Trophoblast cell (in vitro differentiated cells and primary cell): ENCODE data around the gene CSMD2.

Experiments
- DNase-seq, 2 donors: peaks; one replicate each; pipeline ENCODE4 v3.0.0-alpha.2; 2016
- H2AFZ ChIP-seq: 2 replicates; pipeline ENCODE4 v1.6.1; 2013; ENCODE audit warnings: low read length, moderate library complexity, mild to moderate bottlenecking; ENCODE audit not compliant: insufficient read depth, poor library complexity
- H2AK5ac ChIP-seq: 2 replicates; pipeline ENCODE4 v1.6.1; 2013; ENCODE audit warnings: mild to moderate bottlenecking, low read length
- H2BK120ac ChIP-seq: 2 replicates; pipeline ENCODE4 v1.6.1; 2013; ENCODE audit warnings: low read length, mild to moderate bottlenecking, moderate library complexity; ENCODE audit not compliant: insufficient read depth, poor library complexity
- H2BK12ac ChIP-seq: 2 replicates; pipeline ENCODE4 v1.6.1; 2013; ENCODE audit warnings: mild to moderate bottlenecking, low read length, moderate library complexity
- H2BK5ac ChIP-seq: 2 replicates; pipeline ENCODE4 v1.6.1; 2013; ENCODE audit warnings: low read length, low read depth, moderate library complexity, mild to moderate bottlenecking; ENCODE audit not compliant: poor library complexity
- H3K14ac ChIP-seq: 2 replicates; pipeline ENCODE4 v1.6.1; 2013; ENCODE audit warnings: mild to moderate bottlenecking, low read length
- H3K18ac ChIP-seq: 2 replicates; pipeline ENCODE4 v1.6.1; 2013; ENCODE audit warnings: mild to moderate bottlenecking, low read length
- H3K23ac ChIP-seq: 2 replicates; pipeline ENCODE4 v1.6.1; 2013; ENCODE audit warnings: low read length
- H3K27ac ChIP-seq: 2 replicates; pipeline ENCODE4 v1.5.1; 2013; ENCODE audit warnings: low read depth, mild to moderate bottlenecking, inconsistent platforms, low read length, moderate library complexity
- H3K27me3 ChIP-seq: 2 replicates; pipeline ENCODE4 v1.6.1; 2013; ENCODE audit warnings: inconsistent platforms, mild to moderate bottlenecking, low read length, moderate library complexity; ENCODE audit not compliant: insufficient read depth
- H3K36me3 ChIP-seq, 2 experiments: 1 replicate in 1 of 2; 2 replicates in 1 of 2; pipeline ENCODE4 v1.6.1; 2013; ENCODE audit warnings: low read length in 2 of 2, mild to moderate bottlenecking in 2 of 2, moderate library complexity in 1 of 2; ENCODE audit not compliant: insufficient read depth in 2 of 2, control insufficient read depth in 1 of 2
- H3K4ac ChIP-seq: 2 replicates; pipeline ENCODE4 v1.6.1; 2013; ENCODE audit warnings: low read depth, mild to moderate bottlenecking, low read length, moderate library complexity
- H3K4me1 ChIP-seq, 2 experiments: 1 replicate in 1 of 2; 2 replicates in 1 of 2; pipeline ENCODE4 v1.6.1; 2013; ENCODE audit warnings: low read length in 2 of 2, mild to moderate bottlenecking in 2 of 2, moderate library complexity in 1 of 2; ENCODE audit not compliant: insufficient read depth in 2 of 2, control insufficient read depth in 1 of 2
- H3K4me2 ChIP-seq: 2 replicates; pipeline ENCODE4 v1.6.1; 2013; ENCODE audit warnings: inconsistent platforms, mild to moderate bottlenecking, low read length, moderate library complexity
- H3K4me3 ChIP-seq: 2 replicates; pipeline ENCODE4 v1.5.1; 2013; ENCODE audit warnings: mild to moderate bottlenecking, low read depth, low read length, inconsistent platforms
- H3K79me1 ChIP-seq: one replicate; pipeline ENCODE4 v1.6.1; 2013; ENCODE audit warnings: low read length
- H3K79me2 ChIP-seq: 2 replicates; pipeline ENCODE4 v1.6.1; 2013; ENCODE audit warnings: low read length, mild to moderate bottlenecking; ENCODE audit not compliant: control insufficient read depth, insufficient read depth, poor library complexity
- H3K9ac ChIP-seq: 2 replicates; pipeline ENCODE4 v1.6.1; 2013; ENCODE audit warnings: mild to moderate bottlenecking, low read length
- H3K9me3 ChIP-seq: 2 replicates; pipeline ENCODE4 v1.6.1; 2013; ENCODE audit warnings: low read depth, mild to moderate bottlenecking, control low read depth, inconsistent platforms, low read length; ENCODE audit not compliant: insufficient read depth
- H4K12ac ChIP-seq: 2 replicates; pipeline ENCODE4 v1.6.1; 2013; ENCODE audit warnings: low read depth, mild to moderate bottlenecking, low read length, moderate library complexity
- H4K8ac ChIP-seq: 2 replicates; pipeline ENCODE4 v1.6.1; 2013; ENCODE audit warnings: low read depth, mild to moderate bottlenecking, low read length, moderate library complexity
- H4K91ac ChIP-seq: one replicate; pipeline ENCODE4 v1.6.1; 2013; ENCODE audit warnings: low read depth, mild to moderate bottlenecking, low read length, moderate library complexity
- WGBS: extraction: QIAGEN DNeasy Blood & Tissue Kit; methylation state at CpG from one replicate; pipeline ENCODE4 v1.1.7; 2013; ENCODE audit warnings: missing lambda C conversion rate; ENCODE audit not compliant: insufficient read length, insufficient coverage; ENCODE audit errors: extremely low coverage; 5-methylcytosine and 5-hydroxymethylcytosine counted together

Gene CSMD2

DNA sequence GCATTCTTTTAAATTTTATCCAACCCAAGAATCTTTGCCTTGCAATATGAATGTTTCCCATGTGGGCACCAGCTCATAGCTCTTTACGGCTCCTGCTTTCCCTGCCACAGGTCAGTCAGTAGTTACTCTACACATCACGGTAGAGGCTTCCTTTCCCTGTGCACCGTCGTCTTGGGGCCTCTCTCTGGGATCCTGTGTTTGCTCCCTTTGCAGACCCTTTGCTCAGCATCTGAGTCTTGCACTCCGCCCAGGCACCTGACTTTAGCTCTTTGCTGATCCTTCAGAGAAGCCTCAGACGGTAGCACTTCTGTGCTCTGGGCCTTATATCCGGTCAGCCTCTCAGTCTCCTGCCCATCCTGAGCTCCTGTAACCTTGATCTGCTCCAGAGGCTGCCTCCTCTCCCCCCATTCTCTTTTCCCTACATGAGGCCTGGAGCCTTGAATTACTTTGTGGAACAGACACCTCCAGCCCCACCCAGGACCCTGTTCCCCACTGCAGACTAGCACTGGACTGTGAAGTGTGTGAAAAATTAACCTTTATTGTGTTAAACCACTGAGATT, 484.7 kb downstream of the CSMD2 start:
- no CpG with 5 or more reads among the region's 7 CpGs for WGBS
- H2AFZ ChIP-seq, result no peak overlapping the region

DNA sequence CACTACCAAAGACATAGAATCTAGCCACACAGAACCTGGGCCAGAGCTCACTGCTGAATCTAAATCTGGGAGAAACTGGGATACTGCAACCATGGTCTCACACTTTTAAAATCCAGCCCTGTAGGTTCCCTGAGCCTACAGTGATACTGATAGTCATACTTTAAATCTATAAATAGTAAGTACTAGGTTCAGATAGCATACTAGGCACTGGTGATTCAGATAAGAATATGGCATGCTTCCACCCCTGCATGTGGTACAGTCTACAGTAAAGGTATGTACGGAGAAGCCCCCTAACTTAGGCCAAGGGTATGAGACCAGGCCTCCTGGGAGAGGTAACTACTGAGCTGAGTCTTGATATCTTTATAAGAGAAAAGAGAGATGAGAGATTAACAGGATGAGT, 494.5 kb downstream of the CSMD2 start:
- peaks cover 8% of the 10 kb centered on the region for H3K9me3 ChIP-seq
- H3K79me1 ChIP-seq, result no peaks in the 10 kb centered on the region
- H2AFZ ChIP-seq, result no peak overlapping the region
- H3K36me3 ChIP-seq, result no peaks in the 10 kb centered on the region
- H2BK5ac ChIP-seq, result no peak overlapping the region
- H3K4me2 ChIP-seq, result no peak overlapping the region
- no peak overlapping the region for H3K4ac ChIP-seq
- H3K27me3 ChIP-seq, result no peaks in the 10 kb centered on the region
- H3K9ac ChIP-seq, result no peak overlapping the region
- no peak overlapping the region for H2BK120ac ChIP-seq
- H2AK5ac ChIP-seq, result no peak overlapping the region
- DNase-seq, result no peak
- no CpG with 5 or more reads among the region's 1 CpG for WGBS
- H3K27ac ChIP-seq, result no peak overlapping the region
- no peaks in the 10 kb centered on the region for H3K4me1 ChIP-seq
- H3K79me2 ChIP-seq, result no peaks in the 10 kb centered on the region
- no peak overlapping the region for H4K8ac ChIP-seq
- no peak overlapping the region for H2BK12ac ChIP-seq
- H3K14ac ChIP-seq, result no peak overlapping the region
- no peak overlapping the region for H3K4me3 ChIP-seq
- H3K18ac ChIP-seq, result no peak overlapping the region
- no peak overlapping the region for H4K12ac ChIP-seq
- no peak overlapping the region for H3K23ac ChIP-seq
- H4K91ac ChIP-seq, result no peak overlapping the region

More for the DNA sequence above, 484.7 kb downstream of the CSMD2 start:
- Histone ChIP-seq H3K27me3 (no peaks in the 10 kb centered on the region), H3K27ac (no peak overlapping the region), H2BK120ac (no peak overlapping the region), H3K14ac (no peak overlapping the region), H3K4me1 (no peaks in the 10 kb centered on the region), H4K12ac (no peak overlapping the region), H3K4ac (no peak overlapping the region), H3K9me3 (no peaks in the 10 kb centered on the region), H3K18ac (no peak overlapping the region), H2AK5ac (no peak overlapping the region), H4K8ac (no peak overlapping the region), H3K4me2 (no peak overlapping the region), H3K9ac (no peak overlapping the region), H3K79me1 (no peaks in the 10 kb centered on the region), H3K79me2 (no peaks in the 10 kb centered on the region), H3K4me3 (no peak overlapping the region), H2BK5ac (no peak overlapping the region), H2BK12ac (no peak overlapping the region), H3K23ac (no peak overlapping the region), H3K36me3 (no peaks in the 10 kb centered on the region), H4K91ac (no peak overlapping the region)
- no peak for DNase-seq

- H3K9me3 ChIP-seq, result peaks cover 8% of the 10 kb centered on the region
- H3K23ac ChIP-seq, result no peak overlapping the region
- H3K9ac ChIP-seq, result no peak overlapping the region
- no peaks in the 10 kb centered on the region for H3K36me3 ChIP-seq
- no peak overlapping the region for H4K91ac ChIP-seq
- H2AK5ac ChIP-seq, result no peak overlapping the region
- H3K79me1 ChIP-seq, result no peaks in the 10 kb centered on the region
- DNase-seq, result no peak
- no peak overlapping the region for H3K4me3 ChIP-seq
- H2BK12ac ChIP-seq, result no peak overlapping the region
- WGBS, result no CpG with 5 or more reads among the region's 3 CpGs
- no peaks in the 10 kb centered on the region for H3K4me1 ChIP-seq
- no peak overlapping the region for H4K12ac ChIP-seq
- no peak overlapping the region for H3K18ac ChIP-seq
- H3K27ac ChIP-seq, result no peak overlapping the region
- no peak overlapping the region for H2BK120ac ChIP-seq
- H3K14ac ChIP-seq, result no peak overlapping the region
- H3K4ac ChIP-seq, result no peak overlapping the region
- no peak overlapping the region for H4K8ac ChIP-seq
- H3K4me2 ChIP-seq, result no peak overlapping the region
- no peak overlapping the region for H2AFZ ChIP-seq
- no peaks in the 10 kb centered on the region for H3K27me3 ChIP-seq
- no peak overlapping the region for H2BK5ac ChIP-seq
- no peaks in the 10 kb centered on the region for H3K79me2 ChIP-seq
These were observed 496.3 kb downstream of the CSMD2 start for GRCh38 chr1:33668695-33669094.

GRCh38 chr1:33667386-33668282, 497.4 kb downstream of the CSMD2 start:
- H4K12ac ChIP-seq, result no peak overlapping the region
- H2BK120ac ChIP-seq, result no peak overlapping the region
- H3K27ac ChIP-seq, result no peak overlapping the region
- no peak for DNase-seq
- H3K27me3 ChIP-seq, result no peaks in the 10 kb centered on the region
- H3K4me1 ChIP-seq, result no peaks in the 10 kb centered on the region
- no peak overlapping the region for H2AK5ac ChIP-seq
- H4K91ac ChIP-seq, result no peak overlapping the region
- no peaks in the 10 kb centered on the region for H3K36me3 ChIP-seq
- H3K79me2 ChIP-seq, result no peaks in the 10 kb centered on the region
- no peak overlapping the region for H2BK5ac ChIP-seq
- no peak overlapping the region for H3K23ac ChIP-seq
- peaks cover 8% of the 10 kb centered on the region for H3K9me3 ChIP-seq
- H4K8ac ChIP-seq, result no peak overlapping the region
- H3K4me2 ChIP-seq, result no peak overlapping the region
- no peak overlapping the region for H3K14ac ChIP-seq
- no peak overlapping the region for H3K9ac ChIP-seq
- H3K18ac ChIP-seq, result no peak overlapping the region
- WGBS, result no CpG with 5 or more reads among the region's 14 CpGs
- no peaks in the 10 kb centered on the region for H3K79me1 ChIP-seq
- H3K4ac ChIP-seq, result no peak overlapping the region
- H3K4me3 ChIP-seq, result no peak overlapping the region
- H2BK12ac ChIP-seq, result no peak overlapping the region
- H2AFZ ChIP-seq, result no peak overlapping the region
